Activated CD4-positive, alpha-beta T cell treated with anti-CD3 and anti-CD28 coated beads, Interleukin-2, amount 10 ng/mL, durations not matched to agents 24 days and 14 days (primary cell): ENCODE data around the gene ARHGAP44. TPM values are rescaled to one million over a fixed set of nuclear protein-coding genes. Genes with fewer than 3 reads are reported as not detected.

Source experiments
- DNase-seq: peaks from one replicate; pipeline ENCODE4 v3.0.0; 2022
- H3K27ac Mint-ChIP-seq: one replicate; pipeline ENCODE4 v1.8.0; 2022; ENCODE audit warnings: mild to moderate bottlenecking, mixed read lengths
- H3K27me3 Mint-ChIP-seq: one replicate; pipeline ENCODE4 v1.8.0; 2022; ENCODE audit warnings: mixed read lengths
- H3K36me3 Mint-ChIP-seq: one replicate; pipeline ENCODE4 v1.8.0; 2022; ENCODE audit warnings: low read depth, mild to moderate bottlenecking, mixed read lengths
- H3K4me1 Mint-ChIP-seq: one replicate; pipeline ENCODE4 v1.8.0; 2021; ENCODE audit warnings: mixed read lengths
- H3K4me3 Mint-ChIP-seq: one replicate; pipeline ENCODE4 v1.8.0; 2022; ENCODE audit warnings: mild to moderate bottlenecking, moderate library complexity, mixed read lengths
- H3K9me3 Mint-ChIP-seq: one replicate; pipeline ENCODE4 v1.8.0; 2021; ENCODE audit warnings: mixed read lengths
- intact Hi-C: fragments of 100-400 bp; cut with micrococcal nuclease; formaldehyde crosslinking; loops from one replicate; pipeline ENCODE4 v1.15.1; 2023
- total RNA-seq: library from RNA; stranded (reverse); gene quantifications from 2 replicates; pipeline ENCODE4 v1.2.3, GENCODE V29; 2022

ARHGAP44 gene
- total RNA-seq, 1 donor from 2014 or later, result 0.49 TPM

DNA sequence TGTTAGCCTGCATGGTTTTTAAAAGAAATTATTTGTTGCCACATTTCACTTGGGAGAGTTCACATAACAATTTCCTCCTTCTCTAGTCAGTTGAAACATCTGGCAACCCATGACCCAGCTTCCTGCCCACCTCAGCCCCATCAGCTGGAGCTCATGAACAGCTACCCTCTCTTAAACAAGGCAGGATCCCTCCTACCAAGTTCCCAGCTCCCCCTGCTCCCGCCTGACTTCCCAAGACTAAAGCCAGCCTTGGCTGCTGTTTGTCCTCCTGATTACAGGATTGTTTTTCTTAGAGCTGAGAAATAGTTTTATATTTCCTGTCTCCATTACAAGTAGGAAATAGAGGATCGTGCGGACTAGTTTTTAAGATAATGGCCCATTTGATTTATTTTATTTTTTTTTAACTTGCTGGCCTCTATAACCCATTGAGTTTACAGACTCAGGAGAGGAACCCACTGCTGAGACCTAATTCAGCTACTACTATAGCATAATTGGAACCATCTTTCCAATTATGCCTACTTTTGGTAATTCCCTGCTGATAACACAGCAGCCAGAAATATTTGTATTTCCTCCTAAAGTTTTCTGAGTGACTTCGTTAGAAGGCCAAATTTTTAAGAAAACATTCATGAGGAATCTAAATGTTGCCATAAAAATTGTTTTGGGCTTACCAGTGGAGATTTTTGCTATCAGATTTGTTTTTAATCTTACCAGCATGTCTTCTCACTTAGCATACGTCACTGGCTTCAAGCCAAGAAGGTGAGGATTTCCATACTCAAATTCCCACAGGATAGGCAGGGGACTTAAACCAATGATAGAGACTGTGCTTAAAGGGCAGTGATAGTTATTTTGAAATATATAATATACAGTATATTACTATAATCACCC lies 138.5 kb downstream of the ARHGAP44 start:
- H3K27me3 Mint-ChIP-seq, result no peaks in the 10 kb centered on the region
- no peak overlapping the region for H3K4me3 Mint-ChIP-seq
- intact Hi-C loops, result no loop called here
- no peaks in the 10 kb centered on the region for H3K4me1 Mint-ChIP-seq
- H3K36me3 Mint-ChIP-seq, result no peaks in the 10 kb centered on the region
- no peak for DNase-seq
- H3K27ac Mint-ChIP-seq, result no peak overlapping the region
- H3K9me3 Mint-ChIP-seq, result peaks cover 3% of the 10 kb centered on the region

DNA sequence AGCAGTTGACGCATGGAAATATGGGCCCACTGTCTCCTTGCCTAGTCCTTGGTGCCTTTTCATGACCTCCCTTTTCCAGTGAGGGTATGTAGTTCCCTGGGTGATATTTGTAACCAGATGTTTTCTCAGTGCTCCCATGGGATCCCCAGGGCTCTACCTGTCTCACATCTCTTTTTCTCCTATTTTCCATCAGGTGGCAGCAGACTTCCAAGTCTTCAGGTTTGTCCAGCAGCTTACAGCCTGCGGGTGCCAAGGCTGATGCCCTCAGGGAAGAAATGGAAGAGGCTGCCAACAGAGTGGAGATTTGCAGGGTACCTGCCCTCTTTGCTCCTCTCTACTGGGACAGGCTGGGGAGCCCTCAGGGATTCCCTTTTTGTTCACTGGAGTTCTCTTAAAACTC lies 139.4 kb downstream of the ARHGAP44 start:
- Mint-ChIP-seq H3K4me1 (no peaks in the 10 kb centered on the region), H3K27ac (no peak overlapping the region), H3K9me3 (peaks cover 1% of the 10 kb centered on the region), H3K27me3 (no peaks in the 10 kb centered on the region), H3K36me3 (no peaks in the 10 kb centered on the region), H3K4me3 (no peak overlapping the region)
- intact Hi-C loops, result no loop called here
- no peak for DNase-seq

DNA sequence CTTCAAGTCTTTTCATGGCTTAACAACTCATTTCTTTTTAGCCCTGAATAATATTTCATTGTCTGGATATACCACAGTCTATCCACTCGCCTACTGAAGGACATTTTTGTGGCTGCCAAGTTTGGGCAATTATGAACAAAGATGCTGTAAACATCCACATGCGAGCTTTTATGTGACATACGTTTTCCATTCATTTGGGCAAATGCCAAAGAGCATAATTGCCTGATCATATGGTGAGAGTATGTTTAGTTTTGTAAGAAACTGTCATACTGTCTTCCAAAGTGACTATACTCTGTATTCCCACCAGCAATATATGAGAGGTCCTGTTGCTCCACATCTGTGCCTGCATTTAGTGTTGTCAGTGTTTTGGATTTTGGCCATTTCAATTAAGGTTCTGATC lies 147.2 kb downstream of the ARHGAP44 start:
- Mint-ChIP-seq H3K4me1 (no peaks in the 10 kb centered on the region), H3K4me3 (no peak overlapping the region), H3K36me3 (no peaks in the 10 kb centered on the region), H3K9me3 (no peaks in the 10 kb centered on the region), H3K27me3 (no peaks in the 10 kb centered on the region), H3K27ac (no peak overlapping the region)
- no peak for DNase-seq
- intact Hi-C loops, result no loop called here

DNA sequence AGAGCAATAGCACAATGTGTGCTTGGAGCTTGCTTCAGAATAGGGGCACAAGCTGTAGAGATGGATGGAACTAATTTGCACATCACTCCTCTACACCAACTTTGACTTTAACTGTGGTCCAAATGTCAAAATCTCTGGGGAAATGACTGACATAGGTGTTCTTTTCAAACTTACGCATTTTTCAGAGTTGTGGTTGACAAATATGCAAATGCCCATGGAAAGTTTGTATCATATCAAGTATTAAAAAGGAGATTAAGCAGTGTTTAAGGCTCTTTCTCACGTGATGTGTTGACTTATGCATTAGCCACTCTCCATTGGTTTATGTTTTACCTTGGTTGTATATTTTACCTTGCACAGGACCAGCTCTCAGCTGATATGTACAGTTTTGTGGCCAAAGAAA lies 151.4 kb downstream of the ARHGAP44 start:
- Mint-ChIP-seq H3K27me3 (no peaks in the 10 kb centered on the region), H3K4me1 (no peaks in the 10 kb centered on the region), H3K36me3 (no peaks in the 10 kb centered on the region), H3K9me3 (no peaks in the 10 kb centered on the region), H3K27ac (no peak overlapping the region), H3K4me3 (no peak overlapping the region)
- DNase-seq, result no peak
- intact Hi-C loops, result no loop called here

DNA sequence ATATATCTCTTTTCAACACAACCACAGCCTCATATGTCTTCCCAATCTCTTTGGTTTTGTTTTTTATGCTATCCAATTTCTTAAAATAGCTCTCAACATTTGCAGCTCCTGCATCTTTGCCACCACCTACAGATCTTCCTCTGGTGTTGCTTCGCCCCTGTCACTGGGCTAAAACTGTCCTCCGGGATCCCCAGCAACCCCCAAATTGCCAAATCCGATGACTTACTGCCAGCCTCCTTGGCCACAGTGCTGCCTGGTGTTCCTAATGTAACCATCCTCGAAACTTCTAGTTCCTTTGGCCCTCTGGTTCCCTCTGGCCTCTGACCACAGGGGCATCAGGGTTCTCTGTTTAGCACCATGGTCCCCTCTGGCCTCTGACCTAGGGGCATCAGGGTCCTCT lies 157.7 kb downstream of the ARHGAP44 start:
- Mint-ChIP-seq H3K36me3 (no peaks in the 10 kb centered on the region), H3K27ac (no peak overlapping the region)
- intact Hi-C loops, result no loop called here

DNA sequence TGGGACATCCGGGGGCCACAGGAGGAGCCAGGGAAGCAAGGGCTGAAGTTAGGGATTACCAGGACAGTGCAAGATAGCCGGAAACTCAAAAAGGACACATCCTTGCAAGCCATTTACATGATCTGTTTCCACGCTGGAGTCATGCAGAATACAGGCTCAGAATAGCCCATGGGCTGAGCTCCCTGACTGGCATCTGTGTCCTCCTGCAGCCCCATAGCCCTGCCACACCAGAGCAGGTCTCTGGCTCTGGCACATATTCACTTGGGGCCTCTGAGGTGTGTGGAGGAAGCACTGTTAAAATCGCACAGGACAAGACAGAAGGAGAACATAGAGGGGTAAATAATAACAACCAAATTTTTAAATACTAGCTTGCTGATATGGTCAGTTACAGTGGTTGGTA lies 162.7 kb downstream of the ARHGAP44 start:
- Mint-ChIP-seq H3K4me1 (no peaks in the 10 kb centered on the region), H3K9me3 (no peaks in the 10 kb centered on the region), H3K36me3 (no peaks in the 10 kb centered on the region), H3K27ac (no peak overlapping the region), H3K4me3 (no peak overlapping the region), H3K27me3 (no peaks in the 10 kb centered on the region)
- no peak for DNase-seq
- intact Hi-C loops, result no loop called here

More for the DNA sequence above, 157.7 kb downstream of the ARHGAP44 start:
- DNase-seq, result no peak
- no peaks in the 10 kb centered on the region for H3K27me3 Mint-ChIP-seq
- no peak overlapping the region for H3K4me3 Mint-ChIP-seq
- H3K4me1 Mint-ChIP-seq, result no peaks in the 10 kb centered on the region
- H3K9me3 Mint-ChIP-seq, result no peaks in the 10 kb centered on the region

DNA sequence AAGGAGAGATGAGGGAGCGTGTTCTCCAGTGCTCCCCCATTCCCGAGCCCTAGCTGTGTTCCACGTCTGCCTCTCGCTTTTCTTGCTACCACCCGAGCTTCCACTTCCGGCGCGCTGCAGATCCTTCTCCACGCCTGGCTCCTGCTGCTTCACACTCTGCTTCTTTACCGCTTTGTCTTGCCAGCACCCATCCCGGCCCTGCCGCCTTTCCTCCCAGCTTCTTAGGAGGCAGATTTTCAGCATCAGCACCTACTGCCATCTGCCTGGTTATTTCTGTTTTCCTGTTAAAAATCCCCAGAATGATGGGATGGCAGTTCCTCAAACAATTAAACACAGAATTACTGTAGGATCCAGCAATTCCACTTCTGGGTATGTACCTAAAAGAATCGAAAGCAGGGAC lies 163.9 kb downstream of the ARHGAP44 start:
- Mint-ChIP-seq H3K36me3 (no peaks in the 10 kb centered on the region), H3K27ac (no peak overlapping the region), H3K9me3 (no peaks in the 10 kb centered on the region), H3K27me3 (no peaks in the 10 kb centered on the region), H3K4me3 (no peak overlapping the region), H3K4me1 (no peaks in the 10 kb centered on the region)
- no peak for DNase-seq
- intact Hi-C loops, result no loop called here

DNA sequence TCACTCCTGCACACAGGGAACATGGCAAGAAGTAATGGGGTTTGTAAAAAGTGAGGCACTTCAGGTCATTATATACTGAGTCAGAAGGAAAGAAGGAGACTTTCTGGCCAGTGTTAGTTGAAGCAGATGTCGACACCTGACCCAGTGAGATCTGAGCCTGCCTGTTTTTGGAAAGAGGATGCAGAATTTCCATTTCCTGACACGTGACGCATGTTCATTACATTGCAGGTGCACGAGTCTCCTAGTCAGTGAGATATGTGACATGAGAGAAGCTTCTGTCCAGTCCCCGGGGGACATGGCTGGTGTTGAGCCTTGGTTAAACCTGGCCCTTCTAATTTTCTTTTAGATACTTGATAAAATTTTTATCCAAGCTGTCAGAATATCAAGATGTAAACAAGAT lies 166.2 kb downstream of the ARHGAP44 start:
- no peaks in the 10 kb centered on the region for H3K4me1 Mint-ChIP-seq
- H3K9me3 Mint-ChIP-seq, result no peaks in the 10 kb centered on the region
- H3K36me3 Mint-ChIP-seq, result no peaks in the 10 kb centered on the region
- DNase-seq, result no peak
- H3K4me3 Mint-ChIP-seq, result no peak overlapping the region
- no peak overlapping the region for H3K27ac Mint-ChIP-seq
- H3K27me3 Mint-ChIP-seq, result no peaks in the 10 kb centered on the region
- intact Hi-C loops, result no loop called here

DNA sequence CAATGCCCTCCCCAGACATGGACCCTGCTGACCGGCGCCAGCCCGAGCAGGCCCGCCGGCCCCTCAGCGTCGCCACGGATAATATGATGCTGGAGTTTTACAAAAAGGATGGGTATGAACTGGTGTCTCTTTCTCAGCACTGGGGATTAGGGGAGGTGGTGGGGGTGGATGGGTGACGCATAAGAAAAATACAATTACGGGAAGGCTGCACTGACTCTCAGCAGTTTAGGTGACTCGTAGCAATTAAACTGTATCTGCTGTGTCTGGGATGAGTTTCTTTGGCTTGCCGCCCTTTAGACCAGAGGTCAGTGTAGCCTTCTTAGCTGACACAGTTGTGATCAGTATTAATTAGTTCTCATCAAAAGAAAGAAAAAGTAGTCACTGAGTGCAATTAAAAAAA lies 169.5 kb downstream of the ARHGAP44 start:
- H3K27ac Mint-ChIP-seq, result no peak overlapping the region
- H3K4me1 Mint-ChIP-seq, result no peaks in the 10 kb centered on the region
- H3K4me3 Mint-ChIP-seq, result no peak overlapping the region
- H3K9me3 Mint-ChIP-seq, result no peaks in the 10 kb centered on the region
- no peaks in the 10 kb centered on the region for H3K36me3 Mint-ChIP-seq
- H3K27me3 Mint-ChIP-seq, result no peaks in the 10 kb centered on the region
- no peak for DNase-seq
- intact Hi-C loops, result no loop called here

DNA sequence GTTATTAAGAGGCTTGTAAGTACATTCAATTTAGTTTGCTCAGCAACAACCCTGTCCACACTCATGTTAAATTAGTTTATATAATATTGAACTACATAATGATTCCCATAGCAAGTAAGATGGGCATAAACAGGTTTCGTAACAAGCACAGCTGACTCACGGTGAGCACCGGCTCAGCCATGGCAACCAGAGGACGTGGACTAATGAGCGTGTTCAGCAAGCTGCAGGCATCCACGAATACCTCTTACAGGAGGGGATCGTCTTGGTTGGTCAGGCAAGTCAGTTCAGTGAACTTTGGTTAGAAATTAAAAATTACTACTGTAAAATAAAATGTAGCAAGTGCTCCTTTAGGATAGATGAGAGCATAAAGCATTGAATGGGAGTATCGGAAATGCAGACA lies 170.1 kb downstream of the ARHGAP44 start:
- Mint-ChIP-seq H3K4me3 (no peak overlapping the region), H3K9me3 (no peaks in the 10 kb centered on the region), H3K4me1 (no peaks in the 10 kb centered on the region), H3K36me3 (no peaks in the 10 kb centered on the region), H3K27ac (no peak overlapping the region), H3K27me3 (no peaks in the 10 kb centered on the region)
- no peak for DNase-seq
- intact Hi-C loops, result no loop called here

DNA sequence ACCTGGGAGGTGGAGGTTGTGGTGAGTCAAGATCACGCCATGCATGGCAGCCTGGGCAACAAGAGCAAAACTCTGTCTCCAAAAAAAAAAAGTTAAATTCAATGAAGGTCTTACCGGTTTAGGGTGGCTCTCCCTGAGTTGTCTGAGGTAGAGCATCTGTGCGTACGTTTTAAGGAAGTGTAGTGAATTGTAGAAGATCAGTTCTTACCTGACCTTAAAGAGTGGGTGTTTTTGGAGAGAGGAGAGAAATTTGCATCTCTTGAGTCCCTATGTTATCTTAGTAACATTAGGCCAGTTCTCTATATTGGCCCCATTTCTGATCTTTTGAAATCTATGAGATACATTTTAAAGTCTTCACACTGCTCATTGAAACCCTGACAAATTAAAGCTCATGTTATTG lies 172.4 kb downstream of the ARHGAP44 start:
- Mint-ChIP-seq H3K27ac (no peak overlapping the region), H3K4me3 (no peak overlapping the region), H3K36me3 (no peaks in the 10 kb centered on the region), H3K27me3 (no peaks in the 10 kb centered on the region), H3K9me3 (no peaks in the 10 kb centered on the region), H3K4me1 (no peaks in the 10 kb centered on the region)
- no peak for DNase-seq
- intact Hi-C loops, result no loop called here

DNA sequence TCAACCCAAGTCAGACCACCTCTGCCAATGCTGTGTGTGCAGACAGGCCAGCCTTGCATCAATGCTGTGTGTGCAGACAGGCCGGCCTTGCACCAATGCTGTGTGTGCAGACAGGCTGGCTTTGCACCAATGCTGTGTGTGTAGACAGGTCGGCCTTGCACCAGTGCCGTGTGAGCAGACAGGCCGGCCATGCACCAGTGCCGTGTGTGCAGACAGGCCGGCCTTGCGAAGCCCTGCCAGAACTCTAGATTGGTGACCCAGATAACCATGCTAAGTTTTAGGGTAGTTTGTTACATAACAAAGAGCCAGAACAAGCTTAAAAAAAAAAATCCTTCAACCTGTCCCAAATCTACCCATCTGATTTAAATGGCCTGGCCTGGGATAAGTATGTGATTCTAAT lies 174.2 kb downstream of the ARHGAP44 start:
- no peaks in the 10 kb centered on the region for H3K27me3 Mint-ChIP-seq
- H3K4me1 Mint-ChIP-seq, result no peaks in the 10 kb centered on the region
- H3K9me3 Mint-ChIP-seq, result no peaks in the 10 kb centered on the region
- intact Hi-C loops, result no loop called here
- no peak for DNase-seq
- H3K36me3 Mint-ChIP-seq, result no peaks in the 10 kb centered on the region
- H3K27ac Mint-ChIP-seq, result no peak overlapping the region
- H3K4me3 Mint-ChIP-seq, result no peak overlapping the region

DNA sequence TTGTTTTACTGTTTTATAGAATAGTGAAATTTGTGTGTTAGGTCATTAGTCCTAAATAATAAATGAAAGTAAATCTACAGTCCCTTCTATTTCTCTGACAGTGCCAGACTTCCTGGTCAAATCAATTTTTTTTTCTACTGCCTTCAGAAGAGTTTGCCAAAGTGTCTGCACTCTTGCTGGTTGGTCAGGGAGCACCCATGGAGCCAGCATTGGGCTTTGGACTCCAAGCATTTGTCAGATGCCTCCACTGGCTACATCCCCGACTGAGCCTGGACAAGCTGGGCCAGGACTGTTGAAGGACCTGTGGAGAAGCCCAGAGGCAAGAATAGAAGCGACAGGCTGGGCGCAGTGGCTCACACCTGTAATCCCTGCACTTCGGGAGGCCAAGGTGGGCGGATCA lies 174.9 kb downstream of the ARHGAP44 start:
- no peak overlapping the region for H3K4me3 Mint-ChIP-seq
- intact Hi-C loops, result no loop called here
- no peaks in the 10 kb centered on the region for H3K9me3 Mint-ChIP-seq
- no peaks in the 10 kb centered on the region for H3K4me1 Mint-ChIP-seq
- DNase-seq, result no peak
- no peaks in the 10 kb centered on the region for H3K36me3 Mint-ChIP-seq
- no peaks in the 10 kb centered on the region for H3K27me3 Mint-ChIP-seq
- no peak overlapping the region for H3K27ac Mint-ChIP-seq

DNA sequence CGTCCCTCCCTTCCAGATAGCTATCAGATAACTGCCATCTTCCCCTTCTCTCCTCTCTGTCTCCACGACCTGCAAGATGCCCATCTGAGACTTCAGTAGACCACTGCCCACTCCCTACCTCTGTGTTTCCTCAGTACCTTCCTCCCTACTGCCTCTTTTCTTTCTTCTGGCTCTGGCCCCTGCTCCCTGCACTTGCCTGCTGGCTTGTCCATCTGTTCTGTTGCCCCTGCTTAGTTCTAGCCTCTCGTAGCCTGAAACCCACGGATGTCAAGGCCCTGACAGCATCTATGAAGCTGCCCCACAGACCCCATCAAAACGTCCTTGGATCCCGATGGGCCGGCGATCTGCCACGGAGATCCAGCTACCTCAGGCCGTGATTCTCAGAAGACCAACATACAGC lies 175.5 kb downstream of the ARHGAP44 start:
- no peaks in the 10 kb centered on the region for H3K36me3 Mint-ChIP-seq
- no peaks in the 10 kb centered on the region for H3K27me3 Mint-ChIP-seq

DNA sequence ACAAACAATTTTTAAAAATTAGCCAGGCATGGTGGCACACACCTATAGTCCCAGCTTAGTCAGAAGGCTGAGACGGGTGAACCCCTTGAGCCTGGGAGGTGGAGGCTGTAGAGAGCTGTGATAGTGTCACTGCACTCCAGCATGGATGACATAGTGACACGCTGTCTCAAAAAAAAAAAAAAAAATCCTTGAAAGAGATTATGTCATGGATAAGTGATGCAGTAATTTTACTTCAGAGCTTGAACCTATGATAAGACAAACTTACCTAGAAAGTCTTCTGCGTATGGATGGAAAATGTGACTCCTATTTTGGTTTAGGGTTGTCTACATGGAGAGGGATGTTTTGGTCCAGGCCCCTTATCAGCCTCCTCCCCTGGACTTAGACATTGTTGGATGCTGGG lies 176.7 kb downstream of the ARHGAP44 start:
- Mint-ChIP-seq H3K27ac (no peak overlapping the region), H3K9me3 (no peaks in the 10 kb centered on the region), H3K4me1 (no peaks in the 10 kb centered on the region), H3K27me3 (no peaks in the 10 kb centered on the region), H3K4me3 (no peak overlapping the region), H3K36me3 (no peaks in the 10 kb centered on the region)
- no peak for DNase-seq
- intact Hi-C loops, result no loop called here

More for the DNA sequence above, 175.5 kb downstream of the ARHGAP44 start:
- H3K4me3 Mint-ChIP-seq, result no peak overlapping the region
- intact Hi-C loops, result no loop called here
- H3K9me3 Mint-ChIP-seq, result no peaks in the 10 kb centered on the region
- H3K4me1 Mint-ChIP-seq, result no peaks in the 10 kb centered on the region
- no peak overlapping the region for H3K27ac Mint-ChIP-seq
- no peak for DNase-seq
